HepG2 (cell line): Measurements from ENCODE around the gene OXLD1. TPM values are rescaled to one million over a fixed set of nuclear protein-coding genes. Genes with fewer than 3 reads are reported as not detected.

Source experiments
- ATAC-seq: fragments of 200-7000 bp; cut with Tn5 transposase; 3 replicates; pipeline ENCODE4 v1.9.1; 2020; ENCODE audit warnings: mild to moderate bottlenecking, moderate library complexity
- BruUV-seq: library from RNA; stranded (reverse); fragments of 400-500 nt; replicated peaks from 2 replicates; lab custom pipeline; 2021; lab: Mats Ljungman, UMichigan
- CTCF ChIA-PET: fragments of 300-600 bp; formaldehyde crosslinking; extraction: SDS; loops from one replicate; lab custom pipeline; 2021; ENCODE audit warnings: low total read pairs, inconsistent platforms, low intra/inter-chr PET ratio; lab: Yijun Ruan, JAX
- POLR2A ChIA-PET: fragments of 350-600 bp; sonication (Branson Sonifier 250); formaldehyde crosslinking; loops from one replicate; lab custom pipeline; 2020; ENCODE audit warnings: antibody characterized with exemption, inconsistent platforms; lab: Yijun Ruan, JAX
- DNase-seq: peaks from one replicate; pipeline ENCODE4 v3.0.0-alpha.2; 2015; ENCODE audit warnings: low spot score
- FAIRE-seq: peaks from 3 replicates; lab custom pipeline; 2011; peaks lifted over from hg19 to GRCh38; lab: Jason Lieb, UNC
- H2AFZ ChIP-seq: one replicate; pipeline ENCODE4 v1.6.1; 2011; ENCODE audit warnings: low read length, inconsistent platforms
- H3K27ac ChIP-seq: fragments of 300-600 bp; 3 replicates; pipeline ENCODE4 v1.8.0; 2011; ENCODE audit warnings: mixed run types, mild to moderate bottlenecking, mixed read lengths, low read length, inconsistent platforms; ENCODE audit not compliant: insufficient read depth; ENCODE audit errors: extremely low read length
- H3K27me3 ChIP-seq, 2 experiments: fragments of 200-600 bp in 1 of 2; 2 replicates in 1 of 2; 3 replicates in 1 of 2; pipeline versions ENCODE4 v1.6.0 to v1.8.0; 2011; ENCODE audit warnings: low read length in 2 of 2, mild to moderate bottlenecking in 2 of 2, moderate library complexity in 2 of 2, inconsistent platforms in 1 of 2; ENCODE audit not compliant: insufficient read depth in 2 of 2, control insufficient read depth in 1 of 2
- H3K36me3 ChIP-seq, 2 experiments: fragments of 200-600 bp in 1 of 2; replicated peaks in 1 of 2; 2 replicates in 1 of 2; 3 replicates in 1 of 2; pipeline versions ENCODE4 v1.5.1 to v1.8.0; 2011; ENCODE audit warnings: low read length in 2 of 2, inconsistent platforms in 1 of 2; ENCODE audit not compliant: insufficient read depth in 2 of 2, control insufficient read depth in 1 of 2
- H3K4me1 ChIP-seq: 2 replicates; pipeline ENCODE4 v1.5.1; 2012; ENCODE audit warnings: low read length, inconsistent platforms; ENCODE audit not compliant: insufficient read depth
- H3K4me2 ChIP-seq: 2 replicates; pipeline ENCODE4 v1.6.0; 2011; ENCODE audit warnings: low read depth, low read length, inconsistent platforms
- H3K4me3 ChIP-seq, 3 experiments: fragments of 200-600 bp in 1 of 3; sonication (generic), shearing (Covaris generic) in 1 of 3; replicated peaks in 1 of 3; 2 replicates each; pipeline ENCODE4 v1.5.1; 2011 to 2016; ENCODE audit warnings: low read length in 3 of 3, inconsistent platforms in 2 of 3, low read depth in 2 of 3, mild to moderate bottlenecking in 2 of 3, control low read depth in 1 of 3, mixed read lengths in 1 of 3; ENCODE audit not compliant: insufficient read depth in 1 of 3
- H3K79me2 ChIP-seq: one replicate; pipeline ENCODE4 v1.6.1; 2011; ENCODE audit warnings: low read length, inconsistent platforms; ENCODE audit not compliant: insufficient read depth
- H3K9ac ChIP-seq: 2 replicates; pipeline ENCODE4 v1.6.0; 2011; ENCODE audit warnings: mild to moderate bottlenecking, low read depth, low read length, inconsistent platforms; ENCODE audit not compliant: insufficient read depth
- H3K9me3 ChIP-seq: 2 replicates; pipeline ENCODE4 v1.5.1; 2012; ENCODE audit warnings: mild to moderate bottlenecking, low read length
- H4K20me1 ChIP-seq: 2 replicates; pipeline ENCODE4 v1.6.0; 2011; ENCODE audit warnings: inconsistent platforms, mild to moderate bottlenecking, low read length, moderate library complexity; ENCODE audit not compliant: insufficient read depth
- NR2F6 ChIP-seq, 2 experiments: IDR thresholded peaks; 2 replicates each; pipeline ENCODE4 v1.6.1; 2016; ENCODE audit warnings: antibody characterized with exemption in 1 of 2, mild to moderate bottlenecking in 1 of 2
- RELA ChIP-seq: sonication (generic); formaldehyde crosslinking; IDR thresholded peaks from 2 replicates; pipeline ENCODE4 v1.4.0; 2020; ENCODE audit warnings: missing genetic modification reagents
- REXO4 ChIP-seq: sonication (generic); formaldehyde crosslinking; IDR thresholded peaks from 2 replicates; pipeline ENCODE4 v1.8.0; 2022; ENCODE audit warnings: missing genetic modification reagents, mild to moderate bottlenecking, borderline replicate concordance
- RFX3 ChIP-seq: IDR thresholded peaks from 2 replicates; pipeline ENCODE4 v1.6.1; 2016; ENCODE audit warnings: missing biosample characterization, missing genetic modification reagents
- SRSF1 ChIP-seq: fragments of 200-400 bp; formaldehyde crosslinking; optimal IDR thresholded peaks from 2 replicates; pipeline ENCODE3; 2017; ENCODE audit warnings: mild to moderate bottlenecking, low read depth, low read length, moderate library complexity
- ZFP36L2 ChIP-seq: sonication (generic); formaldehyde crosslinking; IDR thresholded peaks from 2 replicates; pipeline ENCODE4 v1.4.0; 2020; ENCODE audit warnings: missing genetic modification reagents
- ZFP41 ChIP-seq: sonication (generic); formaldehyde crosslinking; IDR thresholded peaks from 2 replicates; pipeline ENCODE4 v1.4.0; 2020; ENCODE audit warnings: mild to moderate bottlenecking, missing genetic modification reagents, borderline replicate concordance
- ZFX ChIP-seq: sonication (generic); formaldehyde crosslinking; IDR thresholded peaks from 2 replicates; pipeline ENCODE4 v1.4.0; 2020; ENCODE audit warnings: mild to moderate bottlenecking, low read depth, missing genetic modification reagents, moderate library complexity
- ZNF101 ChIP-seq: sonication (generic); formaldehyde crosslinking; IDR thresholded peaks from 2 replicates; pipeline ENCODE4 v1.4.0; 2020; ENCODE audit warnings: mild to moderate bottlenecking, low read depth, missing genetic modification reagents, borderline replicate concordance
- ZNF121 ChIP-seq: sonication (generic); formaldehyde crosslinking; IDR thresholded peaks from 2 replicates; pipeline ENCODE4 v1.5.0; 2020; ENCODE audit warnings: mild to moderate bottlenecking, missing genetic modification reagents
- ZNF550 ChIP-seq: sonication (generic); formaldehyde crosslinking; IDR thresholded peaks from 2 replicates; pipeline ENCODE4 v1.4.0; 2020; ENCODE audit warnings: mild to moderate bottlenecking, missing genetic modification reagents, borderline replicate concordance
- ZNF558 ChIP-seq: sonication (generic); formaldehyde crosslinking; IDR thresholded peaks from 2 replicates; pipeline ENCODE4 v1.9.0; 2022; ENCODE audit warnings: mild to moderate bottlenecking, missing genetic modification reagents, borderline replicate concordance
- WGBS: methylation state at CpG from one replicate; pipeline ENCODE4 v1.1.6; 2017; ENCODE audit warnings: low lambda C conversion rate; 5-methylcytosine and 5-hydroxymethylcytosine counted together
- in situ Hi-C: cut with HindIII; loops from 2 replicates; pipeline ENCODE4 v1.10.0; 2017; ENCODE audit warnings: low pct_unique_long_range_greater_than_20kb; ENCODE audit not compliant: extremely low pct_ligation_motif_present
- intact Hi-C: fragments of 100-400 bp; cut with micrococcal nuclease; formaldehyde crosslinking; loops from one replicate; pipeline ENCODE4 v1.10.0; 2022; ENCODE audit not compliant: unreplicated experiment
- polyA plus RNA-seq, 8 experiments: library from polyadenylated mRNA; depleted of rRNA in 3 of 8; stranded (reverse) in 7 of 8; unstranded in 1 of 8; fragments of >200 nt; fragmentation: Illumina TruSeq in 4 of 8; extraction: Trizol in 4 of 8; gene quantifications; 2 replicates each; pipeline versions ENCODE4 v1.2.1 to v1.2.3, GENCODE V29; 2011 to 2016; ENCODE audit warnings: low read depth in 4 of 8, missing spikeins in 1 of 8, mixed read lengths in 1 of 8; ENCODE audit not compliant: insufficient read depth in 1 of 8
- total RNA-seq, 5 experiments: library from RNA; depleted of rRNA; stranded (reverse); fragments of >200 nt; fragmentation: Illumina TruSeq; extraction: Trizol; gene quantifications; 2 replicates each; pipeline ENCODE4 v1.2.3, GENCODE V29; 2016; ENCODE audit warnings: low read depth in 1 of 5
- TF ChIP-seq, protein P1 (sequence below): sonication (generic); formaldehyde crosslinking; conservative IDR thresholded peaks from 2 replicates; pipeline ENCODE4 v1.4.0; 2020; ENCODE audit warnings: missing genetic modification reagents
- TF ChIP-seq, protein P2 (sequence below): IDR thresholded peaks from 2 replicates; pipeline ENCODE4 v1.6.1; 2016; ENCODE audit warnings: low read depth, control low read depth
- TF ChIP-seq, protein P3 (sequence below): sonication (generic); formaldehyde crosslinking; IDR thresholded peaks from 2 replicates; pipeline ENCODE4 v1.9.0; 2021; ENCODE audit warnings: missing genetic modification reagents, mild to moderate bottlenecking, borderline replicate concordance

OXLD1 gene
- total and polyA plus RNA-seq, 2 of the 13 experiments (the other 11 are each of a cell fraction or from before 2014, with no cell fraction given), result 27.1 to 37.5 TPM

DNA sequence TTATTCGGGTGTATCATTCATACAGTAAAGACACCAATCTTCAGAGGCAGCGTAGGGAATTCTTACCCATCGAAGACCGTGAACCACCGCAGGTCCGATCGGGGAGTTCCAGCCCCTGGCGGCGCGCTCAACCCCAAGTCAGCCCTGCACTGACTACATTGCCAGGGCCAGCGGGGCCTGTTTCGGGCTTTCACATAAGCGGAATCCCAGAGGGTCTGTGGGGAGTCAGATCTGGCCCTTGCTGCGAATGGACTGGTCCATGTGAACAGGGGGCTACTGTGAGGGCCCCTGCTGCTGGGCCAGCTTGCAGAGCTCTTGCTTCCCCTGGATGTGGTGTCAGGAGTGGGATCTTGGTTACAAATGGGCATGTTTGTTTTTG, 17.7 kb downstream of the OXLD1 start (continued):
- TF ChIP-seq, protein P1, sequence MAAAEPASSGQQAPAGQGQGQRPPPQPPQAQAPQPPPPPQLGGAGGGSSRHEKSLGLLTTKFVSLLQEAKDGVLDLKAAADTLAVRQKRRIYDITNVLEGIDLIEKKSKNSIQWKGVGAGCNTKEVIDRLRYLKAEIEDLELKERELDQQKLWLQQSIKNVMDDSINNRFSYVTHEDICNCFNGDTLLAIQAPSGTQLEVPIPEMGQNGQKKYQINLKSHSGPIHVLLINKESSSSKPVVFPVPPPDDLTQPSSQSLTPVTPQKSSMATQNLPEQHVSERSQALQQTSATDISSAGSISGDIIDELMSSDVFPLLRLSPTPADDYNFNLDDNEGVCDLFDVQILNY (CRISPR knock-in tag), result no peak
- TF ChIP-seq ZNF550 (CRISPR knock-in tag) (no peak), ZFP41 (CRISPR knock-in tag) (no peak), SRSF1 (no peak), REXO4 (no peak), RELA (CRISPR knock-in tag) (no peak), ZNF101 (CRISPR knock-in tag) (no peak)

DNA sequence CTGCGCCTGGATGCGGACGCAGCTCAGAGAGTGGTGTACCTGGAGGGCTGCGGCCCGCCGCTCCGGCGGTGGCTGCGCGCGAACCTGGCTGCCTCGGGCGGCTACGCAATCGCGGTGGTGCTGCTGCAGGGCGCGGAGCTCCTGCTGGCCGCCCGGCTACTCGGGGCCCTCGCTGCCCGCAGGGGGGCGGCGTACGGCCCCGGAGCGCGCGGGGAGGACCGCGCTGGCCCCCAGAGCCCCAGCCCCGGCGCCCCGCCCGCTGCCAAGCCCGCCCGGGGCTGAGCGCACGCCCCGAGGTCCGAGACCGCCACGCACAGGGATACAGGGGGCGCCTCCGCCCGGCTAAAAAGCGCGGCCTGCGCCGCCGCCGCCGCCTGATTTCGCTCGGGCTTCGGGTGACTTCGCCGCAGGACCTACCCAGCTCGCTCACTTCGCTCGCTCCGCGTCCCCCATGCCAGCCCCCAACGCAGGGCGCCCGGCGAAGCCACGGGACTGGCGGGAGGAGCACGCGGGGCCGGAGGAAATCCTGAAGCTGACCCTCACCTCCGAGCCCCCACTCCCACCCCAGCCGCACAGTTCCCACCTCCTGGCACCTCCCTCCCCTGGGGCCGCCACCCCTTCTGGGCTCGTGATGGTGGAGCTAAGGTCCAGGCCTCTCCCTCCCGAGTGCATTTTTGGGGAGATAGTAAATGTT, 18.2 kb downstream of the OXLD1 start:
- Histone ChIP-seq H3K79me2 (no peaks in the 10 kb centered on the region), H3K27ac (no peak overlapping the region), H3K36me3 (no peaks in the 10 kb centered on the region), H3K4me2 (no peak overlapping the region), H3K9ac (no peak overlapping the region), H2AFZ (no peak overlapping the region), H3K4me1 (peaks cover 23% of the 10 kb centered on the region), H3K4me3 (no peak overlapping the region), H4K20me1 (no peaks in the 10 kb centered on the region), H3K9me3 (peaks cover 6% of the 10 kb centered on the region; the same call in 1 of the 2 replicates), H3K27me3 (0 out of 5 replicates have a peak, but pooled peaks cover 0 to 7% of the 10 kb centered on the region in 2 experiments)
- FAIRE-seq (no peak), ATAC-seq (no peak), DNase-seq (no peak)
- BruUV-seq, result no TSS peak
- in situ Hi-C loops (no loop called here), intact Hi-C loops (no loop called here)
- CTCF ChIA-PET, result no interaction called here
- 90% methylated on average over 74 of the region's 78 CpGs for whole genome bisulfite sequencing
- POLR2A ChIA-PET, result interaction anchor here (1.2 kb wide), 1 partner anchor 12 kb away, joined by 4 read pairs; the partner anchor contains the start of gene NPLOC4
- TF ChIP-seq ZNF121 (no peak), ZFP36L2 (CRISPR knock-in tag) (no peak), ZNF558 (CRISPR knock-in tag) (no peak), NR2F6 (IDR thresholded peaks at IDR 0.05) (no peak), NR2F6 (CRISPR knock-in tag; IDR thresholded peaks at IDR 0.05) (no peak), ZFX (CRISPR knock-in tag) (no peak), RFX3 (CRISPR knock-in tag) (no peak)
- TF ChIP-seq, protein P2, sequence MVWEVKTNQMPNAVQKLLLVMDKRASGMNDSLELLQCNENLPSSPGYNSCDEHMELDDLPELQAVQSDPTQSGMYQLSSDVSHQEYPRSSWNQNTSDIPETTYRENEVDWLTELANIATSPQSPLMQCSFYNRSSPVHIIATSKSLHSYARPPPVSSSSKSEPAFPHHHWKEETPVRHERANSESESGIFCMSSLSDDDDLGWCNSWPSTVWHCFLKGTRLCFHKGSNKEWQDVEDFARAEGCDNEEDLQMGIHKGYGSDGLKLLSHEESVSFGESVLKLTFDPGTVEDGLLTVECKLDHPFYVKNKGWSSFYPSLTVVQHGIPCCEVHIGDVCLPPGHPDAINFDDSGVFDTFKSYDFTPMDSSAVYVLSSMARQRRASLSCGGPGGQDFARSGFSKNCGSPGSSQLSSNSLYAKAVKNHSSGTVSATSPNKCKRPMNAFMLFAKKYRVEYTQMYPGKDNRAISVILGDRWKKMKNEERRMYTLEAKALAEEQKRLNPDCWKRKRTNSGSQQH, result no peak
- TF ChIP-seq, protein P3, sequence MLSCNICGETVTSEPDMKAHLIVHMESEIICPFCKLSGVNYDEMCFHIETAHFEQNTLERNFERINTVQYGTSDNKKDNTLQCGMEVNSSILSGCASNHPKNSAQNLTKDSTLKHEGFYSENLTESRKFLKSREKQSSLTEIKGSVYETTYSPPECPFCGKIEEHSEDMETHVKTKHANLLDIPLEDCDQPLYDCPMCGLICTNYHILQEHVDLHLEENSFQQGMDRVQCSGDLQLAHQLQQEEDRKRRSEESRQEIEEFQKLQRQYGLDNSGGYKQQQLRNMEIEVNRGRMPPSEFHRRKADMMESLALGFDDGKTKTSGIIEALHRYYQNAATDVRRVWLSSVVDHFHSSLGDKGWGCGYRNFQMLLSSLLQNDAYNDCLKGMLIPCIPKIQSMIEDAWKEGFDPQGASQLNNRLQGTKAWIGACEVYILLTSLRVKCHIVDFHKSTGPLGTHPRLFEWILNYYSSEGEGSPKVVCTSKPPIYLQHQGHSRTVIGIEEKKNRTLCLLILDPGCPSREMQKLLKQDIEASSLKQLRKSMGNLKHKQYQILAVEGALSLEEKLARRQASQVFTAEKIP (CRISPR knock-in tag), result no peak
